Subcutaneous adipose tissue (tissue), 4 donors: ENCODE data around the gene PAX2. TPM values are rescaled to one million over a fixed set of nuclear protein-coding genes. Genes with fewer than 3 reads are reported as not detected.

Experiments used
- CTCF ChIP-seq: fragments of 450-650 bp; IDR thresholded peaks from one replicate; pipeline ENCODE4 v1.5.1; 2016; ENCODE audit warnings: low read depth, mild to moderate bottlenecking, control low read depth, antibody characterized with exemption, moderate library complexity
- total RNA-seq, 4 donors: library from RNA; depleted of rRNA; stranded (reverse); fragments of >200 nt; gene quantifications; one replicate each; pipeline ENCODE4 v1.1.0, GENCODE V29; 2016

The PAX2 gene
- total RNA-seq, 4 donors from 2014 or later = not detected

- TF ChIP-seq CTCF = no peak
Measured at GRCh38 chr10:100827819-100828737, 82.7 kb downstream of the PAX2 start.

GRCh38 chr10:100828738-100829096 is 83.3 kb downstream of the PAX2 start:
- TF ChIP-seq CTCF = no peak

GRCh38 chr10:100829097-100829870 is 83.9 kb downstream of the PAX2 start:
- no peak for TF ChIP-seq CTCF

- TF ChIP-seq CTCF = no peak
Measured at GRCh38 chr10:100829933-100830727, 84.7 kb downstream of the PAX2 start.

GRCh38 chr10:100830728-100831111 is 85.3 kb downstream of the PAX2 start:
- TF ChIP-seq CTCF = no peak

GRCh38 chr10:100831742-100832141 is 86.4 kb downstream of the PAX2 start:
- TF ChIP-seq CTCF = no peak
